Stimulated activated CD4-positive, alpha-beta T cell treated with anti-CD3 and anti-CD28 coated beads, Interleukin-12 subunit alpha, Interleukin-12 subunit beta, amount 100 ng/mL, for 48 hours (primary cell): ENCODE data around the gene RASAL1.
"Not testable (repeated sequence)": the region's sequence is repeated elsewhere in the genome, so short reads cannot be mapped to it uniquely, and the experiment has no call there.

Experiments
- DNase-seq, 3 donors: peaks; one replicate each; pipeline ENCODE4 v3.0.0-alpha.2; 2020; ENCODE audit warnings: low read depth in 2 of 3, low spot score in 1 of 3

Gene RASAL1

GRCh38 chr12:113118142-113118541, 17.4 kb downstream of the RASAL1 start:
- no peak for DNase-seq

DNA sequence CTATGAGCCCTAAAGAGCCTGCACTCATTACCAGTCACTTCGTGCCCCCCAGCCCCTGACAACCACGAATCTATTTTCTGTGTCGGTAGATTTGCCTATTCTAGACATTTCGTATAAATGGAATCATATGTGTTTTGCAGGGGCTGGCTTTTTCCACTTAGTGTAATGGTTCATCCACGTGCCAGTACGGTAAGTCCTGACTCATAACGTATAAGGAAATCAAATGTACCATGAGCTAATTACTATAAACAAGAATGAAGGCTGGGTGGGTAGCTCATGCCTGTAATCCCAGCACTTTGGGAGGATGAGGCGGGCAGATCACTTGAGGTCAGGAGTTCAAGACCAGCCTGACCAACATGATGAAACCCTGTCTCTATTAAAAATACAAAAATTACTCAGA, 17.9 kb downstream of the RASAL1 start:
- not testable (repeated sequence) for DNase-seq

- DNase-seq: no peak
Observed at GRCh38 chr12:113116875-113117274, 18.7 kb downstream of the RASAL1 start.

DNA sequence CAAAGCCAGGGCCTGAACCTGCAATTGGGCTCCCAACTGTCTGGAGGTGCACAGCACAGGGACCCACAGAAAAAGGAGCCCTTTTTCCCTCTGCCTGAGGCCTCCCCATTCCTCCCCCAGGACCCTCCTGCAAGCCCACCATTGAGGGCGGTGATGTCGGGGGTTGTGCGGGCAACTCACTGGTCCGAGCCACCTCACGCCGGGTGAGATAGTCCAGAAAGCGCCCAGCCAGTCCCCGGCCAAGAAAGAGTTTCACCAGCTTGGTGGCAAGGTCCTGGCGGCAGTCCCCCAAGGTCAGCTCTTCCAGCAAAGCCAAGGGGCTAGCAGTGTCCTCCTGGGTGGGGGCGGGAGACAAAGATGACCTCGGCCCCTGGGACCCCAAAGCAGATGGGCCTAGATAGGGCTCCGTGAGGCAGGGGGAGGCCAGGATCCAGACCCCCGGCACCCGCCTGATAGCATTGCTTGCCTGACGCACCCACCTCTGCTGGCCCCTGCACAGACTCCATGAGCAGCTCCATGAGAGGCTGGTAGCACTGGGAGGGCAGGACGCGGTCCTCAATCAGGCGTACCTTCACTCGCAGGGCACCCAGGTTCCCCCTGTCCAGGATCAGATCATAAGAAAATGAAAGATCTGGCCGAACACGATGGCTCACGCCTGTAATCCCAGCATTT, 20.0 kb downstream of the RASAL1 start:
- no peak for DNase-seq

GRCh38 chr12:113114447-113115178, 20.9 kb downstream of the RASAL1 start:
- no peak for DNase-seq

GRCh38 chr12:113113397-113113796, 22.2 kb downstream of the RASAL1 start:
- DNase-seq: no peak

DNA sequence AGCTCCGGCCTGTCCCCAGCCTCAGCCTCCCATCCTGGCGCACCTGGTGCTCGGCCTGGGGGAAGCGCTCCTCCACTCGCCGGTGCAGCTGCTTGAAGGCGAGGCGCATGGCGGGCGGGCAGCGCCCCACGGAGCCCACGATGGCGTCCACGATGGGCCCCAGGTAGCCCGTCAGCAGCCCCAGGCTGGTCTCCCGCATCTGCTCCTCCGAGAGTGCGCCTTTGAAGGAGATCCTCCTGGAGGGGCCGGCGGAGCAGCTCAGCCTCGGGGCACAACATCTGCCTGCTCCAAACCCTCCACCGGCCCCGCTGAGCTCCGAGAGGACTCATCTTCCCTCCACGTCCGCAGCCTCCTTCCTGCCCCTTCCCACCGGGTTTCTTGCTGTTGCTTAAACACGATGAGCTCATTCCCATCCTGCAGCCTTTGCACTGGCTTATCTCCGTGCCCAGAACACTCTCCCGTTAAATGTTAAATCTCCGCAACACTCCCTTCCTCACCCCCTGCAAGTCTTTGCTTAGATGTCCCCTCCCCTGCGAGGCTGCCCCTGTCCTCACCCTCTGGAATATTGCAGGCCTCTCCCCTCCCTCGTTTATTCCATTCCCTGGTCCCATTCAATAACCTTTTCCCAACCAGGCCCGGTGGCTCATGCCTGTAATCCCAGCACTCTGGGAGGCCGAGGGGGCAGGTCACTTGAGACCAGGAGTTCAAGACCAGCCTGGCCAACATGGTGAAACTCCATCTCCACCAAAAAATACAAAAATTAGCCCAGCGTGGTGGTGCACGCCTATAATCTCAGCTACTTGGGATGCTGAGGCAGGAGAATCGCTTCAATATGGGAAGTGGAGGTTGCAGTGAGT, 23.3 kb downstream of the RASAL1 start:
- no peak for DNase-seq

DNA sequence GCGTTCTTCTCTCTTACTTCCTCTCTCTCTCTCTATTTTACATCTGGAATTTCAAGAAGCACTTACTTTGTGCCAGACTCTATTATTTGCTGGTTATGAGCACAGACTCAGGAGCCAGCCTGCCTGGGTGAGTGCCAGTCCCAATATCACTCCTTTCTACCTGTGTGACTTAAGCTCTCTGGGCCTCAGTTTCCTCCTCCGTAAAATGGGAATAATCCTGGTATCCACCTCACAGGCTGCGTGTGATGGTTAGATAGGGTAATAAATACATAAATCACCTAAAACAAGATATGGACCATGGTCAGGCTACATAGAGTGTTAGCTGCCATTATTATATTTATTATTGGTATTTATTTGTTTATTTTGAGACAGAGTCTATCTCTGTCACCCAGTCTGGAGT, 24.3 kb downstream of the RASAL1 start:
- no peak for DNase-seq

DNA sequence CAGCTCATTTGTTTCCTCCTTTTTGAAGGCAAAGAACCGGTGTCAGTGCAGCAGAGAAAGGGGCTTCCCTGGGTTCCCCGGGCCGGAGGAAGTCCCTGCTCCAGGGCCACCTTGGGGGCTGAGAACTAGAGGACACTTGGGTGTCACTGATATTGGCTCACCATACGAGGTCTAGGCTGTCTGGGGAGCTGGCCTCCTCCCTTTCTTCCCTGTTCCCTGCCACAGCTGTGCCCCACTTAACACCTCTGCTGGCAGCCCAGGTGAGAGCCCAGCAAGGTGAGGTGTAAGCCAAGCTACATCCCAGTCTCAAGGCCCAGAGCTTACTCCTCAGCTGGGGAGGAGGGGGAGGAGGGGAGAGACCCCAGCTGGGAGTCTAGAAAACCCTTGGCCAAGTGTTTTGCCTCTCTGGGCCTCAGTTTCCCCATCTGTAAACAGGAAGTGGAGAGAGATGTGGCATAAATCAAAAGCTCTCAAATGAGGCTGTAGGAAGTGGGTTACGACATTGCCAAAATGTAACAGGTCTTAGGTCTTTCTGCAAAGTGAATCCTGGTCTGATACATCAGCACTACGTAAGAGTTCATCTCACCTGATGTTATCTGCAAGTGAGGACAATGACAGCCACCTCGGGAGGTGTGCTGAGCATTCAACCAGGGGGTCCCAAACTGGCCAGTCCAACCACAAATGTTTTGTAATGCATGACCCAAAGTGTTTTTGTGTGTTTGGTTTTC, 25.5 kb downstream of the RASAL1 start:
- no peak for DNase-seq

DNA sequence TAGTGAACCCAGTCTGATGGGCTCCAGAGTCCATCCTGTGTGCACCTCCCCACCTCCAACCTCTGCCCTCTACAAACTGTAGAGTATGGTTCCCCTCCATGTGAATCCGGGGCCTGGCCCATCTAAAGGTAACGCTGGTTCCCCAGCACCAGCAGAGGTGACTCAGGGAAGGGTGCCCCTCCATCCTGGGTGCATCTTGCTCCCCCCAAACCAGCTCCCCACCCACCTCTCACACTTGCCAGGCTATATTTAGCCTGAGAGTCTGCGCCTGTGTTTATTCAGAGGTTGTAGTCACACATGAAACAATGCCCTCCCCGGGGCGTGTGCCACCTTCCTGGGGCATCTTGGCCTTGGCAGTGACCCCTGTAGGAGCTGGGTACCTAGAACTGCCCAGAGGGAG, 26.2 kb downstream of the RASAL1 start:
- no peak for DNase-seq

GRCh38 chr12:113108308-113108707, 27.3 kb downstream of the RASAL1 start:
- no peak for DNase-seq

DNA sequence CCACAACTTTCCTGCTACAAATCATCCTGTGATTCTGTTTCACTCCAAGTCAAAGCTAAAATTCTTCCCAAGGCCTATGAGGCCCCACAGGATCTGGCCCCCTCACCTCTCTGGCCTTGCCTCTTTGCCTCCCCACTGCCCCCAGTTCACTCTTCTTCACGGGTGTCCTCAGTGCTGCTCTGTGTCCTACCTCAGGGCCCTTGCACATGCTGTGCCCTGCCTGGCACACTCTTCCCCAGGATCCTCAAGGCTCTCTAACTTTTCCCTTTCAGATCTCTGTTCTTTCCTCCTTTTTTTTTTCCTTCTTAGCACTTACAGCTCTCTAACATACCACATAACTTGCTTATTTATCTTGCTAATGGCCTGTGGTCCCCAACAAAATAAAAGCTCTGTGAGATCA, 29.2 kb downstream of the RASAL1 start:
- DNase-seq: no peak

DNA sequence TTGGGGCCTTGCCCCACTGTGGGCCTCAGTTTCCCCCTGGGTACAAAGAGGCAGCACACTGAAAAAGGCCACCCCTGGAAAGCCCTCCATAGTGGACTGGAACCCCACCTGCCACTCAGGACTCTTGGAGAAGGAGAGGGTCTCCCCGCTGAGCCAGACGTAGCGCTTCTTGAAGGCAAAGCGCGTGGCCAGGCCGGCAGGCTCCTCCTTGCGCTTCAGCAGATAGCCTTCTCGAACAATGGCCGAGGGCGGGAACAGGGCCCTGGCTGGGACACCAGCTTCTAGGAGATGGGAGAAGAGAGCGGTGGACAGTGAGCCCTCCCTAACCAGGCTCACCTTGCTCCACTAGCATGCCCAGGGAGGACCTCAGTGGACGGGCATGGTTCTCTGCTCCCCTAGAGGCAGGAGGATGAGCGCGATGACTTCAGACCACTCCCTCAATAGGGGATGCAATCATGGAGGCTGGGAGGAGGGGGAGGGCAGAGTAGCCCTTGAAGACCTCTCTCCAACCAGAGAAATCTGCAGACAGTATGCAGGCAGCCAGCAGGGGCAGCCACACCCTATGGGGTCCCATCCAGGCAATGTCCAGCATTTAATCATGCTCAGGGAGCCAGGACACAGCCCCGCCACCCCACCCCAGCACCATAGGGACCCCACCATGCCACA, 29.8 kb downstream of the RASAL1 start:
- DNase-seq: no peak

- no peak for DNase-seq
Observed at GRCh38 chr12:113104953-113105510, 30.5 kb downstream of the RASAL1 start.

- peak; percentile 52 to 59 (median 56) for DNase-seq
Observed at GRCh38 chr12:113103756-113104450, 31.7 kb downstream of the RASAL1 start.

- no peak for DNase-seq
Observed at GRCh38 chr12:113102811-113103210, 32.8 kb downstream of the RASAL1 start.

- DNase-seq: no peak
Observed at GRCh38 chr12:113101751-113102150, 33.8 kb downstream of the RASAL1 start.

GRCh38 chr12:113099764-113100163, 35.8 kb downstream of the RASAL1 start:
- DNase-seq: no peak

- no peak for DNase-seq
Observed at GRCh38 chr12:113099364-113099763, 36.2 kb downstream of the RASAL1 start.
